Loucy (cell line): Measurements from ENCODE around the gene C9orf50.

Experiments
- EZH2phosphoT487 ChIP-seq: fragments of 200-600 bp; IDR thresholded peaks from 2 replicates; pipeline ENCODE4 v1.6.1; 2018; ENCODE audit warnings: antibody characterized with exemption, mild to moderate bottlenecking, moderate library complexity, borderline replicate concordance
- TF ChIP-seq, protein P1 (sequence below): fragments of 200-600 bp; sonication (generic); conservative IDR thresholded peaks from 2 replicates; pipeline ENCODE4 v1.5.1; 2014; ENCODE audit warnings: mild to moderate bottlenecking, antibody characterized with exemption, low read length

GRCh38 chr9:129611307-129611800 is 9.5 kb downstream of the C9orf50 start:
- TF ChIP-seq, protein P1, sequence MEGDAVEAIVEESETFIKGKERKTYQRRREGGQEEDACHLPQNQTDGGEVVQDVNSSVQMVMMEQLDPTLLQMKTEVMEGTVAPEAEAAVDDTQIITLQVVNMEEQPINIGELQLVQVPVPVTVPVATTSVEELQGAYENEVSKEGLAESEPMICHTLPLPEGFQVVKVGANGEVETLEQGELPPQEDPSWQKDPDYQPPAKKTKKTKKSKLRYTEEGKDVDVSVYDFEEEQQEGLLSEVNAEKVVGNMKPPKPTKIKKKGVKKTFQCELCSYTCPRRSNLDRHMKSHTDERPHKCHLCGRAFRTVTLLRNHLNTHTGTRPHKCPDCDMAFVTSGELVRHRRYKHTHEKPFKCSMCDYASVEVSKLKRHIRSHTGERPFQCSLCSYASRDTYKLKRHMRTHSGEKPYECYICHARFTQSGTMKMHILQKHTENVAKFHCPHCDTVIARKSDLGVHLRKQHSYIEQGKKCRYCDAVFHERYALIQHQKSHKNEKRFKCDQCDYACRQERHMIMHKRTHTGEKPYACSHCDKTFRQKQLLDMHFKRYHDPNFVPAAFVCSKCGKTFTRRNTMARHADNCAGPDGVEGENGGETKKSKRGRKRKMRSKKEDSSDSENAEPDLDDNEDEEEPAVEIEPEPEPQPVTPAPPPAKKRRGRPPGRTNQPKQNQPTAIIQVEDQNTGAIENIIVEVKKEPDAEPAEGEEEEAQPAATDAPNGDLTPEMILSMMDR = no peak
- no peak for TF ChIP-seq EZH2phosphoT487
